OCI-LY1 (cell line): ENCODE data around the gene SHE.

Experiments
- H2AFZ ChIP-seq: fragments of 200-600 bp; sonication (generic), shearing (Covaris generic); 2 replicates; pipeline ENCODE4 v1.6.0; 2014; ENCODE audit warnings: antibody characterized with exemption, mild to moderate bottlenecking, low read length
- H3F3A ChIP-seq: fragments of 200-600 bp; sonication (generic), shearing (Covaris generic); 2 replicates; pipeline ENCODE4 v1.6.0; 2014; ENCODE audit warnings: mild to moderate bottlenecking, antibody characterized with exemption, low read length, moderate library complexity; ENCODE audit not compliant: insufficient read depth
- H3K27ac ChIP-seq: fragments of 200-600 bp; sonication (generic); 2 replicates; pipeline ENCODE4 v1.5.1; 2014; ENCODE audit warnings: low read length, mixed run types, mild to moderate bottlenecking, low read depth; ENCODE audit not compliant: poor library complexity, severe bottlenecking
- H3K27me3 ChIP-seq: fragments of 200-600 bp; sonication (generic); 2 replicates; pipeline ENCODE4 v1.6.0; 2014; ENCODE audit warnings: antibody characterized with exemption, mild to moderate bottlenecking, low read length, moderate library complexity; ENCODE audit not compliant: insufficient read depth
- H3K36me3 ChIP-seq: fragments of 200-600 bp; sonication (generic); 2 replicates; pipeline ENCODE4 v1.6.1; 2014; ENCODE audit warnings: mild to moderate bottlenecking, antibody characterized with exemption, low read length, moderate library complexity, mixed read lengths; ENCODE audit not compliant: insufficient read depth
- H3K4me1 ChIP-seq: fragments of 200-600 bp; sonication (generic); 2 replicates; pipeline ENCODE4 v1.5.1; 2014; ENCODE audit warnings: mild to moderate bottlenecking, low read length, moderate library complexity; ENCODE audit not compliant: insufficient read depth, severe bottlenecking
- H3K4me2 ChIP-seq: fragments of 200-600 bp; sonication (generic), shearing (Covaris generic); 2 replicates; pipeline ENCODE4 v1.6.1; 2014; ENCODE audit warnings: low read length
- H3K4me3 ChIP-seq: fragments of 200-600 bp; sonication (generic); 2 replicates; pipeline ENCODE4 v1.5.1; 2014; ENCODE audit warnings: low read length, low read depth, mild to moderate bottlenecking, mixed read lengths; ENCODE audit not compliant: poor library complexity, severe bottlenecking
- H3K79me2 ChIP-seq: fragments of 200-600 bp; shearing (Covaris generic); 2 replicates; pipeline ENCODE4 v1.6.1; 2016; ENCODE audit warnings: mixed run types, low read length, mixed read lengths; ENCODE audit not compliant: insufficient read depth
- H3K9ac ChIP-seq: fragments of 200-600 bp; sonication (generic), shearing (Covaris generic); 2 replicates; pipeline ENCODE4 v1.6.1; 2014; ENCODE audit warnings: mild to moderate bottlenecking, low read length, mixed read lengths
- H3K9me2 ChIP-seq: fragments of 200-600 bp; sonication (generic), shearing (Covaris generic); 2 replicates; pipeline ENCODE4 v1.6.1; 2014; ENCODE audit warnings: low read depth, mild to moderate bottlenecking, low read length, mixed read lengths
- H3K9me3 ChIP-seq: fragments of 200-600 bp; shearing (Covaris generic); 2 replicates; pipeline ENCODE4 v1.6.1; 2014; ENCODE audit warnings: low read length, mixed read lengths
- H4K20me1 ChIP-seq: fragments of 200-600 bp; sonication (generic), shearing (Covaris generic); 2 replicates; pipeline ENCODE4 v1.6.0; 2016; ENCODE audit warnings: mild to moderate bottlenecking, low read length; ENCODE audit not compliant: insufficient read depth
- CTCF ChIP-seq: fragments of 200-600 bp; sonication (generic), shearing (Covaris generic); IDR thresholded peaks from 2 replicates; pipeline ENCODE4 v1.5.1; 2017; ENCODE audit warnings: mild to moderate bottlenecking, antibody characterized with exemption, low read length, moderate library complexity, mixed read lengths
- EZH2 ChIP-seq: fragments of 200-600 bp; sonication (generic), shearing (Covaris generic); IDR thresholded peaks from 2 replicates; pipeline ENCODE4 v1.8.0; 2017; ENCODE audit warnings: borderline replicate concordance, mixed run types, mild to moderate bottlenecking, antibody characterized with exemption, low read length, moderate library complexity, mixed read lengths

The SHE gene

GRCh38 chr1:154476791-154477190 is 25.4 kb downstream of the SHE start:
- H3F3A ChIP-seq = no peaks in the 10 kb centered on the region
- no peak overlapping the region for H2AFZ ChIP-seq
- no peaks in the 10 kb centered on the region for H4K20me1 ChIP-seq
- H3K36me3 ChIP-seq = no peaks in the 10 kb centered on the region
- no peak for TF ChIP-seq EZH2
- TF ChIP-seq CTCF = no peak
- no peaks in the 10 kb centered on the region for H3K4me1 ChIP-seq
- H3K4me3 ChIP-seq = no peak overlapping the region
- H3K27me3 ChIP-seq = no peaks in the 10 kb centered on the region; the same call in 1 of the 2 replicates
- no peaks in the 10 kb centered on the region for H3K9me2 ChIP-seq
- H3K4me2 ChIP-seq = no peak overlapping the region
- no peak overlapping the region for H3K27ac ChIP-seq
- no peaks in the 10 kb centered on the region for H3K79me2 ChIP-seq
- no peaks in the 10 kb centered on the region for H3K9me3 ChIP-seq
- H3K9ac ChIP-seq = no peak overlapping the region

GRCh38 chr1:154474802-154475201 is 27.4 kb downstream of the SHE start:
- Histone ChIP-seq H3K4me1 (no peaks in the 10 kb centered on the region), H4K20me1 (no peaks in the 10 kb centered on the region), H3K36me3 (no peaks in the 10 kb centered on the region), H3F3A (no peaks in the 10 kb centered on the region), H3K4me2 (no peak overlapping the region), H3K9ac (no peak overlapping the region), H3K9me3 (no peaks in the 10 kb centered on the region), H3K27me3 (no peaks in the 10 kb centered on the region; the same call in 1 of the 2 replicates), H3K27ac (no peak overlapping the region), H3K9me2 (no peaks in the 10 kb centered on the region), H2AFZ (no peak overlapping the region), H3K79me2 (no peaks in the 10 kb centered on the region), H3K4me3 (no peak overlapping the region)
- TF ChIP-seq CTCF (no peak), EZH2 (no peak)

- no peaks in the 10 kb centered on the region for H3K4me1 ChIP-seq
- no peak overlapping the region for H2AFZ ChIP-seq
- no peak overlapping the region for H3K4me2 ChIP-seq
- no peaks in the 10 kb centered on the region; the same call in 1 of the 2 replicates for H3K27me3 ChIP-seq
- H3K79me2 ChIP-seq = no peaks in the 10 kb centered on the region
- H3K4me3 ChIP-seq = no peak overlapping the region
- H3K9me3 ChIP-seq = no peaks in the 10 kb centered on the region
- H3K27ac ChIP-seq = no peak overlapping the region
- H3K36me3 ChIP-seq = no peaks in the 10 kb centered on the region
- no peaks in the 10 kb centered on the region for H3K9me2 ChIP-seq
- no peak for TF ChIP-seq EZH2
- TF ChIP-seq CTCF = no peak
- H4K20me1 ChIP-seq = no peaks in the 10 kb centered on the region
- H3F3A ChIP-seq = no peaks in the 10 kb centered on the region
- no peak overlapping the region for H3K9ac ChIP-seq
These were observed 30.9 kb downstream of the SHE start for GRCh38 chr1:154471304-154471703.
